Measurements from ENCODE around the gene FN3KRP. TPM values are rescaled to one million over a fixed set of nuclear protein-coding genes. Genes with fewer than 3 reads are reported as not detected.

Gene FN3KRP
- total and polyA plus RNA-seq, 2 of the 13 experiments (the other 11 are each of a cell fraction or from before 2014, with no cell fraction given) = 22.4 to 28.2 TPM

- intact Hi-C loops (cut with micrococcal nuclease; ENCODE audit: unreplicated experiment) = no loop called here
- in situ Hi-C loops (cut with HindIII; ENCODE audit: extremely low pct_ligation_motif_present, low pct_unique_long_range_greater_than_20kb) = no loop called here
- H3K4me1 ChIP-seq (ENCODE audit: insufficient read depth, low read length) = peaks cover 70% of the 10 kb centered on the region
- TF ChIP-seq RFX5 (IDR thresholded peaks at IDR 0.05; ENCODE audit: low read depth, low read length) = no peak
- no peak for TF ChIP-seq ZNF747 (CRISPR knock-in tag; IDR thresholded peaks at IDR 0.05; ENCODE audit: borderline replicate concordance)
- 0 out of 2 replicates have a peak, but pooled peaks have one; percentile 41 for TF ChIP-seq HNRNPL (IDR thresholded peaks at IDR 0.05; ENCODE audit: low read depth, low read length)
- no peak for TF ChIP-seq TFDP2 (CRISPR knock-in tag; IDR thresholded peaks at IDR 0.05)
- TF ChIP-seq ZBTB33 (CRISPR knock-in tag; IDR thresholded peaks at IDR 0.05) = peak; percentile 76; the same call in 1 of the 2 replicates
- TF ChIP-seq ZNF235 (CRISPR knock-in tag; IDR thresholded peaks at IDR 0.05; ENCODE audit: borderline replicate concordance) = no peak
- no peak for TF ChIP-seq NR2F6 (IDR thresholded peaks at IDR 0.05)
- no peak for TF ChIP-seq NR2F6 (CRISPR knock-in tag; IDR thresholded peaks at IDR 0.05)
- TF ChIP-seq ZNF589 (CRISPR knock-in tag; conservative IDR thresholded peaks at IDR 0.05) = no peak
- TF ChIP-seq HDAC6 (IDR thresholded peaks at IDR 0.05; ENCODE audit: low read depth, low read length) = no peak
- TF ChIP-seq ZNF891 (CRISPR knock-in tag; IDR thresholded peaks at IDR 0.05) = no peak
- no peak for TF ChIP-seq ZNF383 (CRISPR knock-in tag; IDR thresholded peaks at IDR 0.05; ENCODE audit: borderline replicate concordance)
- no peak for TF ChIP-seq MED1 (CRISPR knock-in tag; IDR thresholded peaks at IDR 0.05)
- no peak for TF ChIP-seq MIER2 (CRISPR knock-in tag; IDR thresholded peaks at IDR 0.05)
- TF ChIP-seq SNAPC4 (CRISPR knock-in tag; IDR thresholded peaks at IDR 0.05) = no peak
- TF ChIP-seq ZIK1 (CRISPR knock-in tag; IDR thresholded peaks at IDR 0.05; ENCODE audit: borderline replicate concordance, low read depth) = no peak
- no peak for TF ChIP-seq JUNB (CRISPR knock-in tag; IDR thresholded peaks at IDR 0.05; ENCODE audit: borderline replicate concordance)
- TF ChIP-seq ZNF225 (CRISPR knock-in tag; IDR thresholded peaks at IDR 0.05) = 0 out of 2 replicates have a peak, but pooled peaks have one; percentile 19
These were observed 3.3 kb upstream of the FN3KRP start for GRCh38 chr17:82713071-82713723.

More at GRCh38 chr17:82713071-82713723, 3.3 kb upstream of the FN3KRP start:
- POLR2A ChIA-PET = interaction anchor here (1.1 to 2.1 kb wide), 2 partner anchors 25 to 28 kb away, joined by 3 to 9 read pairs; no protein-coding TSS in a partner anchor
- ATAC-seq (no peak), DNase-seq (ENCODE audit: low spot score) (no peak), FAIRE-seq (no peak)
- Histone ChIP-seq H3K4me2 (ENCODE audit: low read depth, low read length) (no peak overlapping the region), H2AFZ (ENCODE audit: low read length) (no peak overlapping the region), H3K27ac (ENCODE audit: extremely low read length, insufficient read depth, low read length) (no peak overlapping the region), H3K79me2 (ENCODE audit: insufficient read depth, low read length) (peaks cover 11% of the 10 kb centered on the region), H4K20me1 (ENCODE audit: insufficient read depth, low read length) (no peaks in the 10 kb centered on the region), H3K4me3 (replicated peaks in 1 of 3; ENCODE audit: insufficient read depth in 1 of 3, low read depth in 2 of 3, low read length in 3 of 3) (no peak overlapping the region), H3K9ac (ENCODE audit: insufficient read depth, low read depth, low read length) (no peak overlapping the region), H3K9me3 (ENCODE audit: low read length) (no peaks in the 10 kb centered on the region), H3K36me3 (replicated peaks in 1 of 2; ENCODE audit: control insufficient read depth in 1 of 2, insufficient read depth in 2 of 2, low read length in 2 of 2) (no peaks in the 10 kb centered on the region), H3K27me3 (ENCODE audit: control insufficient read depth in 1 of 2, insufficient read depth in 2 of 2, low read length in 2 of 2) (peaks cover 5 to 12% of the 10 kb centered on the region in 2 experiments; a peak in 3 of 5 replicates)
- WGBS (ENCODE audit: low lambda C conversion rate) = 85% methylated on average over 35 of the region's 35 CpGs
- no TSS peak for BruUV-seq (replicated peaks)
- CTCF ChIA-PET (ENCODE audit: low intra/inter-chr PET ratio, low total read pairs) = interaction anchor here (0.8 kb wide), 1 partner anchor 54 kb away, joined by 3 read pairs; no protein-coding TSS in a partner anchor
